Fibroblast of pulmonary artery (primary cell): ENCODE measurements around the gene DGKQ.
"Not testable (repeated sequence)": the region's sequence is repeated elsewhere in the genome, so short reads cannot be mapped to it uniquely, and the experiment has no call there.

Source experiments
- DNase-seq: peaks from one replicate; pipeline ENCODE4 v3.0.0-alpha.2; 2010; ENCODE audit warnings: low read depth
- H3K4me3 ChIP-seq: replicated peaks from 2 replicates; pipeline ENCODE4 v1.5.1; 2011; ENCODE audit warnings: low read depth, mild to moderate bottlenecking, control low read depth, low read length, moderate library complexity
- TF ChIP-seq, protein P1 (sequence below): IDR thresholded peaks from 2 replicates; pipeline ENCODE4 v1.5.1; 2011; ENCODE audit warnings: mild to moderate bottlenecking, control low read depth, low read length, inconsistent platforms; ENCODE audit errors: missing control alignments

The DGKQ gene

DNA sequence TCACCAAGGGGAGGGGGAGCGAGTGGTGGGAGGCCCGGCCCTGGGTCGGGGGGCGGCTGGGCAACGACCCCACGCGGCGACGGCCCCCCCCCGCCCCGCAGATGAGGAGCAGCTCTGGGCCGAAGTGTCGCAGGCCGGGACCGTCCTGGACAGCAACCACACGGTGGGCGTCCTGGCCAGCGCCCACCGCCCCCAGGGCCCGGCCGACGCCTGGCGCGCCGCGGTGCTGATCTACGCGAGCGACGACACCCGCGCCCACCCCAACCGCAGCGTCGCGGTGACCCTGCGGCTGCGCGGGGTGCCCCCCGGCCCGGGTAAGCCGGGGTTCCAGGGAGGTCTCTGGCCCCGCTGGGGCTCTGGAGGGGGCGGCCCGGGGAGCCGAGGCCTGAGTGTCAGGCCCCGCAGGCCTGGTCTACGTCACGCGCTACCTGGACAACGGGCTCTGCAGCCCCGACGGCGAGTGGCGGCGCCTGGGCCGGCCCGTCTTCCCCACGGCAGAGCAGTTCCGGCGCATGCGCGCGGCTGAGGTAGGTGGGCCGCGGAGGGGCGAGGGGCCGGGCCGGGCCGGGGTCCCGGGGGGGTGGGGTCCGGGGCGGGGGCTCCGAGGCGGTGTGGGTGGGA is 29.4 kb upstream of the DGKQ start:
- TF ChIP-seq, protein P1, sequence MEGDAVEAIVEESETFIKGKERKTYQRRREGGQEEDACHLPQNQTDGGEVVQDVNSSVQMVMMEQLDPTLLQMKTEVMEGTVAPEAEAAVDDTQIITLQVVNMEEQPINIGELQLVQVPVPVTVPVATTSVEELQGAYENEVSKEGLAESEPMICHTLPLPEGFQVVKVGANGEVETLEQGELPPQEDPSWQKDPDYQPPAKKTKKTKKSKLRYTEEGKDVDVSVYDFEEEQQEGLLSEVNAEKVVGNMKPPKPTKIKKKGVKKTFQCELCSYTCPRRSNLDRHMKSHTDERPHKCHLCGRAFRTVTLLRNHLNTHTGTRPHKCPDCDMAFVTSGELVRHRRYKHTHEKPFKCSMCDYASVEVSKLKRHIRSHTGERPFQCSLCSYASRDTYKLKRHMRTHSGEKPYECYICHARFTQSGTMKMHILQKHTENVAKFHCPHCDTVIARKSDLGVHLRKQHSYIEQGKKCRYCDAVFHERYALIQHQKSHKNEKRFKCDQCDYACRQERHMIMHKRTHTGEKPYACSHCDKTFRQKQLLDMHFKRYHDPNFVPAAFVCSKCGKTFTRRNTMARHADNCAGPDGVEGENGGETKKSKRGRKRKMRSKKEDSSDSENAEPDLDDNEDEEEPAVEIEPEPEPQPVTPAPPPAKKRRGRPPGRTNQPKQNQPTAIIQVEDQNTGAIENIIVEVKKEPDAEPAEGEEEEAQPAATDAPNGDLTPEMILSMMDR: no peak
- no peak for DNase-seq
- no peak overlapping the region for H3K4me3 ChIP-seq

DNA sequence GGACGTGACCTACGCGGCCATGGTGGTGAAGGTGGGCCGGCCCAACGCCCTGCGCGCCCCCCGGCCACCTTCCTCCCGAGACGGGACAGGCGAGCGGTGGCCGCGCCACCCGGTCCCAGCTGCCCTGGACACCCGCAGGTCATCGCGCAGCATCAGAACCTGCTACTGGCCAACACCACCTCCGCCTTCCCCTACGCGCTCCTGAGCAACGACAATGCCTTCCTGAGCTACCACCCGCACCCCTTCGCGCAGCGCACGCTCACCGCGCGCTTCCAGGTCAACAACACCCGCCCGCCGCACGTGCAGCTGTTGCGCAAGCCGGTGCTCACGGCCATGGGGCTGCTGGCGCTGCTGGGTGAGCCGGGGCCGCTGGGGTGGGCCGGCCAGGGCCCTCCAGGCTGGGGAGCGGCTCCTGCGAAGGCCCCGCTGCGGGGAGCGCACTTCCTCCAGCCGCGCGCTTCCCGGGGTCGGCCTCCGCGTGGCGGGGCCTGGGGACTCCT is 28.8 kb upstream of the DGKQ start:
- TF ChIP-seq, protein P1: no peak
- H3K4me3 ChIP-seq: no peak overlapping the region
- DNase-seq: peak; percentile 39

DNA sequence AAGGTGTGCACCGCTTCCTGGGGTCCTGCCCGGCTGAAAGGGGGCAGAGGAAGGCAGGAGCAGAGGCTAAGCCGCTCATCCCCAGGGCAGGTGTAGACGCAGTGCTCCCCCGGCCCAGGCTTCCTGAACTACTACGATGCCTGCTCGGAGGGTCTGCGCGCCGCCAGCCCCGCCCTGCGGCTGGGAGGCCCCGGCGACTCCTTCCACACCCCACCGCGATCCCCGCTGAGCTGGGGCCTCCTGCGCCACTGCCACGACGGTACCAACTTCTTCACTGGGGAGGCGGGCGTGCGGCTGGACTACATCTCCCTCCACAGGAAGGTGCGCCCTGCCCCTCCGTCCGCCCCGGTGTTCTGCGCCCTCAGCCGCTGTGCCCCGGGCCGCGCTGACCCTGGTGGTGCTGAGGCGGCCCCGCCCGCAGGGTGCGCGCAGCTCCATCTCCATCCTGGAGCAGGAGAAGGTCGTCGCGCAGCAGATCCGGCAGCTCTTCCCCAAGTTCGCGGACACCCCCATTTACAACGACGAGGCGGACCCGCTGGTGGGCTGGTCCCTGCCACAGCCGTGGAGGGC is 28.3 kb upstream of the DGKQ start:
- TF ChIP-seq, protein P1: no peak
- no peak for DNase-seq
- no peak overlapping the region for H3K4me3 ChIP-seq

DNA sequence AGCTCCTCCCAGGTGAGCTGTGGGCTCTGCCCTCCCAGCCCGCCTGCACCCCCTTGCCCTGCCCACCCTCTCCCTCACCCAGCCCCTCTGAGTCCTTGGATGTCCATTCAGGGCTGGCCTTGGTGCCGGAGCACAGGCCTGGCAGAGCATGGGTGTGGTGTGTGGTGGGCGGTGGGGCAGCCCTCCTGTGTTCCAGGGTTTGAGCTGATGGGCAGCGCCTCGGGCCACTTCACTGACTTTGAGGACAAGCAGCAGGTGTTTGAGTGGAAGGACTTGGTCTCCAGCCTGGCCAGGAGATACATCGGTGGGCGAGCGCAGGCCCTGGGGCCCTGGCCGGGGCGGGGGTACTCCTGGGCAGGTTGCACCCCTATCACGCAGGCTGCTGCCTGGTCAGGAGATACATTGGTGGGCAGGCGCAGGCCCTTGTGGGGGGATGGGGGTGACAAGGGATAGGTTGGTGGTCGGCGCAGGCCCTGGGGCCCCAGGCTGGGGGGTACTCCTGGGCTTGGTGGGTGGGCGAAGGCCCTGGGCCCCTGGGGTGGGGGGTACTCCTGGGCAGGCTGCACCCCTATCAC is 27.4 kb upstream of the DGKQ start:
- H3K4me3 ChIP-seq: no peak overlapping the region
- TF ChIP-seq, protein P1: no peak
- DNase-seq: no peak

DNA sequence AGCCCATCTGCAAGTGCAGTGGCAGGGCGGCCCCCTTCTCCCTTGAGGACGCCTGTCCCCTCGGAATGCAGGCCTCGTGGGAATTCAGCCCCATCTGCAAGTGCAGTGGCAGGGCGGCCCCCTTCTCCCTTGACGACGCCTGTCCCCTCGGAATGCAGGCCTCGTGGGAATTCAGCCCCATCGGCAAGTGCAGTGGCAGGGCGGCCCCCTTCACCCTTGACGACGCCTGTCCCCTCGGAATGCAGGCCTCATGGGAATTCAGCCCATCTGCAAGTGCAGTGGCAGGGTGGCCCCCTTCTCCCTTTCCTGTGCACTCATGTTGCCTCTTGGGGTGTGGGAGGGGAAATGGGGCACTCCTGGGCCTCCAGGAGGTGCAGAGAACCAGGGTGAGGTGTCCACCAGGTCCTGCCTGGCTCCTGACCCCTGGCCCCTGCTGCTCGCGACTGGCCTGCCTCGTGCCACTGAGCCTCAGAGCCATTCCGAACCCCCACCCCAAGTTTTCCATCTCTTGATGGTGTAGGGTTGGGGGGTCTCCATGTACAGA is 26.6 kb upstream of the DGKQ start:
- no peak for DNase-seq
- TF ChIP-seq, protein P1: no peak
- no peak overlapping the region for H3K4me3 ChIP-seq

DNA sequence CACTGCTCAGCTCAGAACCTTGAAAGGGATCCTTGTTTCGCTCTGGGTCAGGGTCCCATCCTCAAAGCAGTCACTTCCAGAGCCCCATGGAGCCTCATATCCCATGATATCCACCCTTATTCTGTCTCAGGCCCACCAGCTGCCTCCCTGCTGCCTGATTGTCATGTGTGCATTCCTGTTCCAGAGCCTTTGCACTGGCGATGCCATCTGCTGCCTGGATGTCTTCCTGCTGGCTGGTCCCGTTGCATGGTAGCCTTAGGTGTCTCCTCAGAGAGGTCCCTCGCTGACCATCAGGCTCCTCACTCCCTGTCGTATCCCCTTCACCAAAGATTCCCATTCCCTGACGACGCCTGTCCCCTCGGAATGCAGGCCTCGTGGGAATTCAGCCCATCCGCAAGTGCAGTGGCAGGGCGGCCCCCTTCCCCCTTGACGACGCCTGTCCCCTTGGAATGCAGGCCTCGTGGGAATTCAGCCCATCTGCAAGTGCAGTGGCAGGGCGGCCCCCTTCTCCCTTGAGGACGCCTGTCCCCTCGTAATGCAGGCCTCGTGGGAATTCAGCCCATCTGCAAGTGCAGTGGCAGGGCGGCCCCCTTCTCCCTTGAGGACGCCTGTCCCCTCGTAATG is 26.0 kb upstream of the DGKQ start:
- not testable (repeated sequence) for H3K4me3 ChIP-seq, DNase-seq

DNA sequence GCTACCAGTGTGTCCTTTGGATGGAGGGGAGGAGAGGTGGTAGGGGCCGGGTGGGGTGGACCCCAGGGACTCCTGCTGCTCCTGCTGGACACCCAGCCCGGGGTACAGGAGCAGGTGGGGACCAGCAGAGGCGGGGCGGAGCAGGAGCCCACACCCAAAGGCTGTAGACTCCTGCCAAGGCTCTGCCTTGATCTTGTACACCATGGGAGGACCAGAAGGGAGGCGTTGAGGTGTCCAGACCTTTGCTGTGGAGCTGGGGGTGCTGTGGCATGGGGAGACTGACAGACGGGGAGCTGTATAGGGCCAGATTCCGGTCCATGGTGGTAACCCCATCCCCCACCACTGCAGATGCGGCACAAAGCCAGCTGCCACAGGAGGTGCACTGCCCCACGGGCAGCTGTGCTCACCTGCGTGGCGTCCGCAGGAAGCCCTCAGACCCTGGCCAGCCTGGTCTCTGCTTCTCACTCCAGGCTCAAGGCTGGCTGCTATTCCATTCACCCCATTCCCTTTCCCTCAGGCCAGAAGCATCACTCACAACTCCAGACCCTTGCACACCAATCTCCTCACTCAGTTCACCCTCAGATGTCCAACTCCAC is 24.8 kb upstream of the DGKQ start:
- no peak for DNase-seq
- no peak overlapping the region for H3K4me3 ChIP-seq
- TF ChIP-seq, protein P1: no peak
